Central memory CD8-positive, alpha-beta T cell (primary cell): ENCODE results near the gene ZNF580.

Experiments used
- ATAC-seq: fragments of 150-1000 bp; cut with Tn5 transposase; replicated peaks from 2 replicates; pipeline ENCODE4 v1.10.0; 2022; ENCODE audit warnings: mild to moderate bottlenecking, moderate FRiP score, moderate number of reproducible peaks; ENCODE audit not compliant: poor library complexity, severe bottlenecking; ENCODE audit errors: extremely low read depth
- DNase-seq, 2 donors: peaks; one replicate each; pipeline ENCODE4 v3.0.0; 2021; ENCODE audit warnings: low spot score in 2 of 2
- H3K27ac Mint-ChIP-seq: one replicate; pipeline ENCODE4 v1.8.0; 2022; ENCODE audit warnings: low read depth, mild to moderate bottlenecking, moderate library complexity, mixed read lengths
- H3K27me3 Mint-ChIP-seq: one replicate; pipeline ENCODE4 v1.8.0; 2022; ENCODE audit warnings: mixed read lengths
- H3K36me3 Mint-ChIP-seq: one replicate; pipeline ENCODE4 v1.8.0; 2022; ENCODE audit warnings: mild to moderate bottlenecking, moderate library complexity, mixed read lengths; ENCODE audit not compliant: insufficient read depth
- H3K4me1 Mint-ChIP-seq: one replicate; pipeline ENCODE4 v1.8.0; 2022; ENCODE audit warnings: mixed read lengths
- H3K4me3 Mint-ChIP-seq: one replicate; pipeline ENCODE4 v1.8.0; 2022; ENCODE audit warnings: mild to moderate bottlenecking, moderate library complexity, mixed read lengths
- H3K9me3 Mint-ChIP-seq: one replicate; pipeline ENCODE4 v1.8.0; 2022; ENCODE audit warnings: mixed read lengths

Gene ZNF580

GRCh38 chr19:55646889-55647731 is 6.3 kb downstream of the ZNF580 start:
- H3K9me3 Mint-ChIP-seq: no peaks in the 10 kb centered on the region
- ATAC-seq (no peak), DNase-seq (no peak)
- H3K4me1 Mint-ChIP-seq: peaks cover 44% of the 10 kb centered on the region
- peak overlapping the region; percentile 69 for H3K4me3 Mint-ChIP-seq
- peaks cover 15% of the 10 kb centered on the region for H3K27me3 Mint-ChIP-seq
- H3K27ac Mint-ChIP-seq: no peak overlapping the region
- H3K36me3 Mint-ChIP-seq: peaks cover 19% of the 10 kb centered on the region

GRCh38 chr19:55647732-55648584 is 7.2 kb downstream of the ZNF580 start, which contains the start of gene CCDC106:
Gene CCDC106, plus strand, starts transcription at chr19:55648212. Its CDS starts 835 bp downstream, at chr19:55649047.
- DNase-seq (no peak), ATAC-seq (no peak)
- peaks cover 39% of the 10 kb centered on the region for H3K4me1 Mint-ChIP-seq
- H3K4me3 Mint-ChIP-seq: peak within 1 kb of the TSS; percentile 69
- H3K9me3 Mint-ChIP-seq: no peaks in the 10 kb centered on the region
- H3K27me3 Mint-ChIP-seq: peaks cover 15% of the 10 kb centered on the region
- peaks cover 18% of the 10 kb centered on the region for H3K36me3 Mint-ChIP-seq
- no peak within 1 kb of the TSS for H3K27ac Mint-ChIP-seq

- Mint-ChIP-seq H3K27ac (no peak overlapping the region), H3K9me3 (no peaks in the 10 kb centered on the region), H3K27me3 (peaks cover 15% of the 10 kb centered on the region), H3K4me1 (peaks cover 31% of the 10 kb centered on the region), H3K36me3 (peaks cover 18% of the 10 kb centered on the region), H3K4me3 (peak overlapping the region; percentile 69)
- ATAC-seq (no peak), DNase-seq (no peak)
These were observed 7.9 kb downstream of the ZNF580 start for GRCh38 chr19:55648585-55649267.

- Mint-ChIP-seq H3K27me3 (peaks cover 15% of the 10 kb centered on the region), H3K27ac (peak overlapping the region; percentile 32), H3K36me3 (peaks cover 24% of the 10 kb centered on the region), H3K4me3 (peak overlapping the region; percentile 69), H3K9me3 (no peaks in the 10 kb centered on the region), H3K4me1 (peaks cover 30% of the 10 kb centered on the region)
- DNase-seq: no peak
- no peak for ATAC-seq
These were observed 8.7 kb downstream of the ZNF580 start for GRCh38 chr19:55649268-55650125.

- no peaks in the 10 kb centered on the region for H3K9me3 Mint-ChIP-seq
- H3K27ac Mint-ChIP-seq: no peak overlapping the region
- ATAC-seq (no peak), DNase-seq (no peak)
- H3K4me1 Mint-ChIP-seq: peaks cover 32% of the 10 kb centered on the region
- peaks cover 26% of the 10 kb centered on the region for H3K36me3 Mint-ChIP-seq
- H3K4me3 Mint-ChIP-seq: peak overlapping the region; percentile 57
- H3K27me3 Mint-ChIP-seq: peaks cover 15% of the 10 kb centered on the region
These were observed 9.3 kb downstream of the ZNF580 start for GRCh38 chr19:55650126-55650557.

GRCh38 chr19:55650602-55651230 is 9.9 kb downstream of the ZNF580 start:
- Mint-ChIP-seq H3K9me3 (no peaks in the 10 kb centered on the region), H3K4me3 (no peak overlapping the region), H3K27me3 (peaks cover 15% of the 10 kb centered on the region), H3K36me3 (peaks cover 25% of the 10 kb centered on the region), H3K27ac (no peak overlapping the region), H3K4me1 (peaks cover 36% of the 10 kb centered on the region)
- no peak for DNase-seq
- ATAC-seq: no peak

- Mint-ChIP-seq H3K9me3 (no peaks in the 10 kb centered on the region), H3K36me3 (peaks cover 25% of the 10 kb centered on the region), H3K27me3 (peaks cover 15% of the 10 kb centered on the region), H3K4me3 (no peak overlapping the region), H3K27ac (no peak overlapping the region), H3K4me1 (peaks cover 41% of the 10 kb centered on the region)
- ATAC-seq (no peak), DNase-seq (no peak)
These were observed 10.4 kb downstream of the ZNF580 start for GRCh38 chr19:55651236-55651635.

GRCh38 chr19:55652311-55653128 is 11.7 kb downstream of the ZNF580 start:
- Mint-ChIP-seq H3K4me3 (peak overlapping the region; percentile 95), H3K36me3 (peaks cover 25% of the 10 kb centered on the region), H3K9me3 (no peaks in the 10 kb centered on the region), H3K27me3 (peaks cover 15% of the 10 kb centered on the region), H3K4me1 (peaks cover 44% of the 10 kb centered on the region), H3K27ac (no peak overlapping the region)
- ATAC-seq: no peak
- DNase-seq: no peak

GRCh38 chr19:55653651-55654322 is 13.0 kb downstream of the ZNF580 start:
- peak overlapping the region; percentile 100 for H3K27ac Mint-ChIP-seq
- H3K27me3 Mint-ChIP-seq: peaks cover 14% of the 10 kb centered on the region
- peak overlapping the region; percentile 95 for H3K4me3 Mint-ChIP-seq
- ATAC-seq (peak; percentile 63), DNase-seq (peak; percentile 98 to 99)
- peaks cover 44% of the 10 kb centered on the region for H3K4me1 Mint-ChIP-seq
- no peaks in the 10 kb centered on the region for H3K9me3 Mint-ChIP-seq
- peaks cover 24% of the 10 kb centered on the region for H3K36me3 Mint-ChIP-seq

- Mint-ChIP-seq H3K36me3 (peaks cover 28% of the 10 kb centered on the region), H3K27ac (peak overlapping the region; percentile 100), H3K9me3 (no peaks in the 10 kb centered on the region), H3K27me3 (peaks cover 7% of the 10 kb centered on the region), H3K4me1 (peaks cover 45% of the 10 kb centered on the region), H3K4me3 (peak overlapping the region; percentile 95)
- ATAC-seq (peak; percentile 76), DNase-seq (peak; percentile 98 to 99)
These were observed 13.6 kb downstream of the ZNF580 start for GRCh38 chr19:55654323-55654867.
